Smooth muscle cell (in vitro differentiated cells): ENCODE measurements around the gene ABHD6. TPM values are rescaled to one million over a fixed set of nuclear protein-coding genes. Genes with fewer than 3 reads are reported as not detected.

Experiments
- DNase-seq: peaks from one replicate; lab custom pipeline; 2025; ENCODE audit not compliant: unreplicated experiment; lab: John Stamatoyannopoulos, UW
- H2AFZ ChIP-seq: fragments of 200-600 bp; sonication (generic); 2 replicates; pipeline ENCODE4 v1.6.0; 2016; ENCODE audit warnings: antibody characterized with exemption, low read depth, mild to moderate bottlenecking
- H3F3A ChIP-seq: fragments of 200-600 bp; sonication (generic); 2 replicates; pipeline ENCODE4 v1.6.0; 2017; ENCODE audit warnings: antibody characterized with exemption, low read depth
- H3K27ac ChIP-seq: fragments of 200-600 bp; sonication (generic); 2 replicates; pipeline ENCODE4 v1.5.1; 2016; ENCODE audit warnings: low read depth, mild to moderate bottlenecking
- H3K27me3 ChIP-seq: fragments of 200-600 bp; sonication (generic); 2 replicates; pipeline ENCODE4 v1.6.1; 2016; ENCODE audit warnings: low read depth, mild to moderate bottlenecking
- H3K36me3 ChIP-seq: fragments of 200-600 bp; sonication (generic); 2 replicates; pipeline ENCODE4 v1.5.1; 2016; ENCODE audit warnings: low read depth
- H3K4me1 ChIP-seq: fragments of 200-600 bp; sonication (generic); 2 replicates; pipeline ENCODE4 v1.5.1; 2016; ENCODE audit warnings: low read depth
- H3K4me2 ChIP-seq: fragments of 200-600 bp; sonication (generic); 2 replicates; pipeline ENCODE4 v1.6.0; 2016; ENCODE audit warnings: mild to moderate bottlenecking
- H3K4me3 ChIP-seq: fragments of 200-600 bp; sonication (generic); 2 replicates; pipeline ENCODE4 v1.5.1; 2016; ENCODE audit warnings: mild to moderate bottlenecking
- H3K79me2 ChIP-seq: fragments of 200-600 bp; sonication (generic); 2 replicates; pipeline ENCODE4 v1.6.0; 2016; ENCODE audit warnings: low read depth, mild to moderate bottlenecking
- H3K9ac ChIP-seq: fragments of 200-600 bp; sonication (generic); 2 replicates; pipeline ENCODE4 v1.6.0; 2016; ENCODE audit warnings: low read depth
- H3K9me3 ChIP-seq: fragments of 200-600 bp; sonication (generic); replicated peaks from 2 replicates; pipeline ENCODE4 v1.5.1; 2016; ENCODE audit warnings: low read depth
- H4K20me1 ChIP-seq: fragments of 200-600 bp; sonication (generic); 2 replicates; pipeline ENCODE4 v1.6.0; 2016; ENCODE audit warnings: low read depth
- WGBS: methylation state at CpG from one replicate; pipeline ENCODE4 v1.1.7; 2016; ENCODE audit warnings: low lambda C conversion rate; 5-methylcytosine and 5-hydroxymethylcytosine counted together
- polyA plus RNA-seq: library from polyadenylated mRNA; unstranded; fragments of >200 nt; fragmentation: Nextera tagmentation; extraction: Ambion mirVana; gene quantifications from 2 replicates; pipeline ENCODE4 v1.2.1, GENCODE V29; 2016
- total RNA-seq: library from RNA; depleted of rRNA; stranded (reverse); fragments of >200 nt; gene quantifications from 2 replicates; pipeline ENCODE4 v1.2.3, GENCODE V29; 2014
- TF ChIP-seq, protein P1 (sequence below): fragments of 200-600 bp; sonication (generic); IDR thresholded peaks from 2 replicates; pipeline ENCODE4 v1.5.1; 2017; ENCODE audit warnings: borderline replicate concordance, mild to moderate bottlenecking, antibody characterized with exemption; ENCODE audit not compliant: insufficient read depth, poor library complexity, severe bottlenecking

Gene ABHD6
- total and polyA plus RNA-seq, 2 experiments from 2014 or later: 3.9 to 7.1 TPM

- H3K4me2 ChIP-seq: no peak overlapping the region
- H2AFZ ChIP-seq: no peak overlapping the region
Observed at GRCh38 chr3:58206406-58207011, 31.1 kb upstream of the ABHD6 start.

DNA sequence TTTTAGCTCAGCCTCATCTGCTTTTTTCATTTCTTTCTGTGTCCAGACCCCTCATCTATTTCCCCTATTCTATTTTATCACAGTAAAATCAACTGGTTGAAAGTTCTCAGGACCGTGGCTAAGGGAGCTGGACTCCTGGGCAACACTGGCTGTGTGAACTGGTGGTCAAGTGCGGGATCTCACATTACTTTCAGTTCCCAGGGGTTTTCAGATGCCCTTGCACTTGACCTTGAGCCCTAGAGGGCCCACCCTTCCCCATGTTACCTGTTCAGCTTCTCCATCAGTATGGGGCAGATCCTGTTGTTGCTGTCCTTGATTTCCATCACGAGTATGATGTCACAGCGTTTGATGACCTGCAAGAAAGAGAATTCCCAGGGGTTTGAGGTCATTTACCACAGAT lies 29.6 kb upstream of the ABHD6 start:
- Histone ChIP-seq H3K4me3 (no peak overlapping the region), H3K9ac (no peak overlapping the region), H3K79me2 (no peaks in the 10 kb centered on the region), H3K27ac (no peak overlapping the region), H4K20me1 (no peaks in the 10 kb centered on the region), H2AFZ (no peak overlapping the region), H3K36me3 (no peaks in the 10 kb centered on the region), H3K9me3 (no peaks in the 10 kb centered on the region), H3K4me2 (no peak overlapping the region), H3K4me1 (no peaks in the 10 kb centered on the region), H3F3A (no peaks in the 10 kb centered on the region), H3K27me3 (no peaks in the 10 kb centered on the region)
- TF ChIP-seq, protein P1, sequence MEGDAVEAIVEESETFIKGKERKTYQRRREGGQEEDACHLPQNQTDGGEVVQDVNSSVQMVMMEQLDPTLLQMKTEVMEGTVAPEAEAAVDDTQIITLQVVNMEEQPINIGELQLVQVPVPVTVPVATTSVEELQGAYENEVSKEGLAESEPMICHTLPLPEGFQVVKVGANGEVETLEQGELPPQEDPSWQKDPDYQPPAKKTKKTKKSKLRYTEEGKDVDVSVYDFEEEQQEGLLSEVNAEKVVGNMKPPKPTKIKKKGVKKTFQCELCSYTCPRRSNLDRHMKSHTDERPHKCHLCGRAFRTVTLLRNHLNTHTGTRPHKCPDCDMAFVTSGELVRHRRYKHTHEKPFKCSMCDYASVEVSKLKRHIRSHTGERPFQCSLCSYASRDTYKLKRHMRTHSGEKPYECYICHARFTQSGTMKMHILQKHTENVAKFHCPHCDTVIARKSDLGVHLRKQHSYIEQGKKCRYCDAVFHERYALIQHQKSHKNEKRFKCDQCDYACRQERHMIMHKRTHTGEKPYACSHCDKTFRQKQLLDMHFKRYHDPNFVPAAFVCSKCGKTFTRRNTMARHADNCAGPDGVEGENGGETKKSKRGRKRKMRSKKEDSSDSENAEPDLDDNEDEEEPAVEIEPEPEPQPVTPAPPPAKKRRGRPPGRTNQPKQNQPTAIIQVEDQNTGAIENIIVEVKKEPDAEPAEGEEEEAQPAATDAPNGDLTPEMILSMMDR: no peak
- 96% methylated on average over 4 of the region's 4 CpGs for WGBS
- DNase-seq: no peak

More at GRCh38 chr3:58206406-58207011, 31.1 kb upstream of the ABHD6 start:
- DNase-seq: no peak
- no peaks in the 10 kb centered on the region for H3K36me3 ChIP-seq
- H3F3A ChIP-seq: no peaks in the 10 kb centered on the region
- no peaks in the 10 kb centered on the region for H3K27me3 ChIP-seq
- H3K4me3 ChIP-seq: no peak overlapping the region
- TF ChIP-seq, protein P1: no peak
- 48% methylated on average over 5 of the region's 5 CpGs for WGBS
- H3K27ac ChIP-seq: no peak overlapping the region
- no peaks in the 10 kb centered on the region for H4K20me1 ChIP-seq
- no peaks in the 10 kb centered on the region for H3K79me2 ChIP-seq
- H3K9me3 ChIP-seq: no peaks in the 10 kb centered on the region
- no peak overlapping the region for H3K9ac ChIP-seq
- H3K4me1 ChIP-seq: no peaks in the 10 kb centered on the region

DNA sequence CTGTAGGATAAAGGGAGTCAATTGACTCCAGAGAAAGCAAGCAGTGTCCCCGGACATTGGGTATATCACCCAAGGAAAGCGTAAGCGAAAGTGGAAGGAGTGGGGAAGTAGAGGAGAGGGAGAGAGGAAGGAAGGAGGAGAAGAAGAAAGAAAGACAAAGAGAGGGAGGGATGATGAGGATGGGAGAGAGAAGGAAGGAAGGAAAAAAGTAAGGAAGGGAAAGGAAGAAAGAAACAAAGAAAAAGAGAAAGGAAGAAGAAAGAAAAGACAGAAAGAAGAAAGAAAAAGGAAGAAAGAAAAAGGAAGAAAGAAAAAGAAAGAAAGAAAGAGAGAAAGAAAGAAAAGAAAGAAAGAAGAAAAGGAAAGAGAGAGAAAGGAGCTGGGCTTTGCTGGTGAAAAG lies 27.7 kb upstream of the ABHD6 start:
- 99% methylated on average over 3 of the region's 3 CpGs for WGBS
- H3K9ac ChIP-seq: no peak overlapping the region
- TF ChIP-seq, protein P1: no peak

More for the DNA sequence above, 27.7 kb upstream of the ABHD6 start:
- no peak overlapping the region for H2AFZ ChIP-seq
- no peak overlapping the region for H3K27ac ChIP-seq
- no peak overlapping the region for H3K4me3 ChIP-seq
- no peaks in the 10 kb centered on the region for H3F3A ChIP-seq
- H3K4me2 ChIP-seq: no peak overlapping the region
- H3K36me3 ChIP-seq: no peaks in the 10 kb centered on the region
- no peaks in the 10 kb centered on the region for H4K20me1 ChIP-seq
- no peaks in the 10 kb centered on the region for H3K9me3 ChIP-seq
- no peaks in the 10 kb centered on the region for H3K79me2 ChIP-seq
- H3K27me3 ChIP-seq: no peaks in the 10 kb centered on the region
- H3K4me1 ChIP-seq: no peaks in the 10 kb centered on the region
- DNase-seq: no peak
